IPS-11a (cell line): ENCODE results near the gene U2SURP.
"Not testable (repeated sequence)": the region's sequence is repeated elsewhere in the genome, so short reads cannot be mapped to it uniquely, and the experiment has no call there.

Source experiments
- H3K4me3 ChIP-seq: one replicate; pipeline ENCODE4 v1.5.1; 2013; ENCODE audit warnings: low read depth, low read length, control low read depth

The U2SURP gene

GRCh38 chr3:143070977-143071551 is 69.7 kb downstream of the U2SURP start:
- H3K4me3 ChIP-seq, result no peak overlapping the region

GRCh38 chr3:143071776-143072175 is 70.4 kb downstream of the U2SURP start:
- H3K4me3 ChIP-seq, result no peak overlapping the region

GRCh38 chr3:143072298-143073020 is 71.1 kb downstream of the U2SURP start:
- H3K4me3 ChIP-seq, result not testable (repeated sequence)

GRCh38 chr3:143073541-143073940 is 72.2 kb downstream of the U2SURP start:
- H3K4me3 ChIP-seq, result not testable (repeated sequence)

- H3K4me3 ChIP-seq, result not testable (repeated sequence)
Observed at GRCh38 chr3:143073983-143074382, 72.6 kb downstream of the U2SURP start.

DNA sequence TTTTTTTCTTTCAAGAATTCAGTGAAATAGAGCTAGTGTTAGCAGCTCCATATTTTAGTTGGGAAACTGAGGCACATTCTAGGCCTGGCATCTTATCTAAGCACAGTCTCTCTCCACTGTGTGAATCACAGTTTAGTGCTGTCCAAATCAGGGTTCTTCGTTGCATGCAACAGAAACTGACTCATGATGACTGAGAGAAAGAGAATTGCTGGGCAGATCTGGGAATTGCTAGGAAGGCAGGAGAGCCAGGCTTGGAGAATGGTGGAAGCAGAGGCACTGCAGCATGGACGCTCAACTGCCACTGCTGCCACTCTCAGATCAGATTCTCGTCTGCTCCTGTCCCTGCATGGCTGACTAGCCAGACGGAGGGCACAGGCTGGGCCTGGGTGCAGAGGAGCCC is 77.5 kb downstream of the U2SURP start:
- H3K4me3 ChIP-seq, result no peak overlapping the region

- H3K4me3 ChIP-seq, result no peak overlapping the region
Observed at GRCh38 chr3:143080196-143080595, 78.8 kb downstream of the U2SURP start.

- H3K4me3 ChIP-seq, result no peak overlapping the region
Observed at GRCh38 chr3:143081365-143081764, 80.0 kb downstream of the U2SURP start.

DNA sequence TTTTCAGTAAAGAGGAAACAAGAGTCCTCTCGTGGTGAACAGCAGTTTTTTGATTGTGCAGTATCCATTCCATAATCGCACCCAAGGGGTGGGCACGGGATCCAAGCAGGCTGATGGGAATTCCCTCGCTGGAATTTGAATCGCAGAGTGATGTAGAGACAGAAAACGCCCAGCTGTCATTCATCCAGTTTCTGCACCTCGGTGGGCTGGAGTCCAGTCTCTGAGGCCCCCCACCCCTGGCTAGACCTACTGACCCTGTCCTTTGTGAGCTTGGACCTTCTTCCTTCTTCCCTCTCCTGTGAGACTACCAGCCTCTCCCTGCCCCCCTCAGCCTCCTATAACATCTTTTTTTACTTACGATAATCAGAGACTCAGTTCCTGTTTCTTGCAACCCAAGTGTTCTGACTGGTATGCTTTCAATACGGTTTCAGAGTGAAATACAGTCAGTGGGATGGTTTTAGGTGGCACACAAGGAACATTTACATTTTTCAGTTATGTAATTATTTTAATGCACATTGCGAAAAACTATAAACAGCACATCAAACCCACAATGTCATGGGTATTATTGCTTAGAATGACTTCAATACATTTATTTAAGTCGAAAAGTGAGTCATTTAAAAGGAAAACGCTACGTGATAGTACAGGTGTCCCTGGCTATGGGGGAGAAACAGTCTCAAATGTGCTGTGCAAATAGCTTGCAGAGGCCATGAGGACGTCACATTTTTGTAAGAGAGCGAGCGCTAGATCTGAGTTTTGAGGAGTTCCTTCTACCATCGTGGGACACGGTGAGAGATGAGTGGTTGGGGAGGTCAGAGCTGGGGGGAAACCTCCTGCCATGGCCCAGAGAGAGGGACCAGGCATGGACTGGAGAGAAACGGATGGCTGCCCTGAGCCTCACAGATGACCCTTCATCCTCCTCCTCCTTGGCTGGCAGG is 80.7 kb downstream of the U2SURP start:
- H3K4me3 ChIP-seq, result no peak overlapping the region

DNA sequence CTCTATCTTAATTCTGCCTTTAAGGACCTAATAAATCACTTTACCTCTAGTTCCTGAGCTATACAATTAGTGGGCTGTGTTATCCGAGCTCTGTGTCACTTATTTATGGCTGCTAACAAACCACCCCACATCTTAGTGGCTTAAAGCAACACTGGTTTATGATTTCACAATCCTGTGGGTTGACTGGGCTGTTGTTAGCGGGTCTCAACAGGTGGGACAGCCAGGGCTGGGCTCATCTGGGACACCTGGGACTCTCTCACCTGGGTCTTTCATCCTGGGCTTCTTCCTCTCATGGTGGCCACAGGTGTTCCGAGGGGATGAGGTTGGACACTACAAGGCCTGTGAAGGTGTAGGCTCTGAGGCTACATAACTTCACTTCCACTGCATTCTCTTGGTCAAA is 82.4 kb downstream of the U2SURP start:
- H3K4me3 ChIP-seq, result no peak overlapping the region

- no peak overlapping the region for H3K4me3 ChIP-seq
Observed at GRCh38 chr3:143084856-143085731, 83.7 kb downstream of the U2SURP start.

DNA sequence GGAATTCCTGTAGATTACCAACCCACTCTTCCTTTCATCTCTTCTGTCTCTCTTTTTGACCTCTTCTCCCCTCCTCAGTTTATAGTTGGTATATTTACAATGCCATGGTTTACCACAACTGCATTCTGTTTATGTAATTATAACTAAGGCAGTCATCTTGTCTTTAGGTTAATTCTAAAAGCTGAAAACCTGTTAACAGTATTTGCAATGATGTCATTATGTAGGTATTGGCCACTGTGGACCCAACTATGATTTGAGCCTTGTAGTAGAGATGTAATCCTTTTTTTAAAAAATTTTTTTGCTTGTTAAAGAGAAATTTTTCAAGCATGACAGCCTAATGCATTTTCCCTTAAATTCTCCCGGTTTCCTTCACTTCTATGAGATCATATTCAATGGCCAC is 87.5 kb downstream of the U2SURP start:
- no peak overlapping the region for H3K4me3 ChIP-seq

DNA sequence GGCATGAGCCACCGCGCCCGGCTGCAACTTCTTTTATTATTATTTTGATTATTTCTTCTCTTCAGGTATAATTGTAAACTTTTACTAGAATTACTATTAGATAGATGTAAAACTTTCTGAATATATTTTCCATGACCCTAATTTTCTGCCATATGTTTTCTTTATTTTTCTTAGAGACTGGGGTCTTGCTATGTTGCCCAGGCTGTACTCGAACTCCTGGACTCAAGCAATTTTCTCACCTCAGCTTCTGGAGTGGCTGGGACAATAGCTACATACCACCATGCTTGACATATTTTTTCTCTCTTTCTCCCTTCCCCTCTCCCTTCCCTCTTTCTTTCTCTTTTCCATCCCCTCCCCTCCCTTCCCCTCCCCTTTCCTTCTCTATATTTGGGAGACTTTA is 88.6 kb downstream of the U2SURP start:
- H3K4me3 ChIP-seq, result no peak overlapping the region

- no peak overlapping the region for H3K4me3 ChIP-seq
Observed at GRCh38 chr3:143090486-143090885, 89.1 kb downstream of the U2SURP start.

GRCh38 chr3:143090976-143091837 is 89.8 kb downstream of the U2SURP start:
- no peak overlapping the region for H3K4me3 ChIP-seq

DNA sequence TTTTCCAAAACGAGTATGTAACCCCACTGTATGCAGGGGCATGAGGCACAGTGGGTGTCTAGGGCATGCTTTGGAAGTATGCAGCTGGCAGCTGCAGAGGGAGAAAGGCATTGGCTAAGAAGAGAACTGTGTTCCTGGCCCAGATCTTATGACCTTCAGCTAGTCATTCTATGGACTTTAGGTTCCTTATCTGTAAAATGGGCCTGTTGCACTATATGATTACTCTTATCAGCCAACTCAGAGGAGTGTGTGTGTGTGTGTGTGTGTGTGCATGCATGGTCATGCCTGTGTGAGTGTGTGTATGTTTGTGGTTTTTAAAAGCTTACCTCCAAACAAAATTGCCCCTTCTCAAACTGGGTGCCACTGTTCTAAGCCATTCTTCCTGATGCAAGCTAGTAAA is 90.8 kb downstream of the U2SURP start:
- H3K4me3 ChIP-seq, result no peak overlapping the region

DNA sequence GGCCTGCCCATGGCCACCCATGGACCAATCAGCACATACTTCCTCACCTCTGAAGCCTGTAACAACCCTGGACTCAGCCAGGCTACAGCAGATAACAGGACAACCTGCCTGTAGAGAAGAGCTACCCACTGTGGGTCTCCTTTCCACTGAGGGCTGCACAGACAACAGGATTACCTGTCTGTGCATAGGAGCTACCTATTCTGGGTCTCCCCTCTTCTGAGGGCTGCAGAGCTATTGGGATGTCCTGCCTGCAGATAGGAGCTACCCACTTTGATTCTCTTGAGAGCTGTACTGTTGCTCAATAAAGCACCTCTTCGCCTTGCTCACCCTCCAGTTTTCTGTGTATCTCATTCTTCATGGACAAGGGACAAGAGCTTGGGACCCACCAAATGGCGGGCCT is 94.4 kb downstream of the U2SURP start:
- no peak overlapping the region for H3K4me3 ChIP-seq

DNA sequence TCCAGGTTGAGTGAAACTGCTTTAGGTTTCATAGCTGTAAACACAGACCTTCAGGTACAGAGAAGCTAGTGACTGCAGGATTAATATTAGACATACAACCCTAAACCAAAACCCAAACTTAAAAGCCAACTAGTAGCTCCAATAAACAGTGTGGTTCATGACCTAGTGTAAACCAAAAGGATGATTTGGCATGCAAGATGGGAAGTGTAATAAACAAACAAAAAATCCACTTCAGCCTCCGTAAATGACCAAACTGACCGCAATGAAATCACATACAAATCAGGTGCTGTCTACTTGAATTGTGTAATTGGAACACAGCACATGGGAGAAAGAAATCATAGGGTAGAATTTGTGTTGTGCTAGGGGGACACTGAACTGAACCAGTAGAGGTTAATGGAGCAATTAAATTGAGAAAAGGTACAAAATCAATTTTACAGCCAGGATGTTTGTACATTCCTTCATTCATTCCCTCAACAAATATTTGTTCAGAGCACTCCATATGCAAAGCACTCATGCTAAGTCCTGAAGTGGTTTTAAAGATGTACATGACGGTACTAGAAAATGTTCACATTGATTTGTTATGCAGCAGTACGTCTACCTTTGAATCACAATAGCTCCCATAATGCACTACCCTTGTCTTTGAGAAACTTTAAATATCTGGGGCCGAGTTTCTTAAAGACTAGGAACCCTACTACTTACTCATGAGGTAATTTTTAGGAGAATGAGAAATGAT is 96.8 kb downstream of the U2SURP start:
- H3K4me3 ChIP-seq, result no peak overlapping the region

DNA sequence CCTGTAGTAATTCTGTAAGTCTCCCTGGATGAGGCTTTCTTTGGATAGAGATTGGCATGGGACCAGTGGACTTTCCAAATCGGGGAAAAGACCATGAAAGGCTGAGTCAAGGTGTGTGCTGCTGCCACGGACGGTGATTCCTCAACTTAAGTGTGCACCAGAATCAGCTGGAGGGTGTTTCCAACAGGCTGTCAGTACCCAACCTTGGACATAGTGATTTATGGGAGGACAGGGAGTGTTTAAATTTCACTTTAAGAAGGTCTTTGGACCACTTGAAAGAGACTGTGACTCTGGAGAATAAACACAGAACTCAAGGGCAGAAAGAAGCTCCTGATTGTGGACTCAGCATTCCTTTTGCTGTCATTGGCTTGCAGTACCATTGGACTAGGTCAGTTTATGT is 97.8 kb downstream of the U2SURP start:
- H3K4me3 ChIP-seq, result no peak overlapping the region
